K562 (cell line): ENCODE data around the gene CRYBB1. TPM values are rescaled to one million over a fixed set of nuclear protein-coding genes. Genes with fewer than 3 reads are reported as not detected.

Experiments used
- ATF7 ChIP-seq: fragments of 450-650 bp; IDR thresholded peaks from 2 replicates; pipeline ENCODE4 v1.7.1; 2014; ENCODE audit warnings: mild to moderate bottlenecking, moderate library complexity
- BCL6 ChIP-seq: fragments of 250-450 bp; sonication (Bioruptor Pico); IDR thresholded peaks from 2 replicates; pipeline ENCODE4 v1.4.0; 2020
- CREBBP ChIP-seq: IDR thresholded peaks from one replicate; pipeline ENCODE4 v1.6.1; 2012; ENCODE audit warnings: low read depth, mild to moderate bottlenecking, control low read depth, inconsistent platforms, low read length
- E2F5 ChIP-seq: sonication (generic); formaldehyde crosslinking; IDR thresholded peaks from 2 replicates; pipeline ENCODE4 v1.8.0; 2022; ENCODE audit warnings: mild to moderate bottlenecking, missing genetic modification reagents
- HBP1 ChIP-seq: fragments of 450-650 bp; formaldehyde crosslinking; IDR thresholded peaks from 2 replicates; pipeline ENCODE4 v1.4.0; 2022; ENCODE audit warnings: missing genetic modification characterization
- HNRNPLL ChIP-seq: fragments of 200-400 bp; formaldehyde crosslinking; IDR thresholded peaks from 2 replicates; pipeline ENCODE4 v1.6.1; 2017; ENCODE audit warnings: low read length, low read depth, mild to moderate bottlenecking; ENCODE audit not compliant: poor library complexity, severe bottlenecking
- KAT7 ChIP-seq: sonication (generic); formaldehyde crosslinking; IDR thresholded peaks from 2 replicates; pipeline ENCODE4 v1.8.0; 2022; ENCODE audit warnings: missing genetic modification reagents, mild to moderate bottlenecking, borderline replicate concordance
- MCM3 ChIP-seq: fragments of 450-650 bp; IDR thresholded peaks from 2 replicates; pipeline ENCODE4 v1.6.1; 2016
- NKRF ChIP-seq: fragments of 450-650 bp; IDR thresholded peaks from 2 replicates; pipeline ENCODE4 v1.6.1; 2016; ENCODE audit warnings: borderline replicate concordance
- PBX2 ChIP-seq, 2 experiments: IDR thresholded peaks in 1 of 2; conservative IDR thresholded peaks in 1 of 2; 2 replicates each; pipeline ENCODE4 v1.6.1; 2016; ENCODE audit warnings: low read depth in 2 of 2, mild to moderate bottlenecking in 1 of 2, missing compliant biosample characterization in 1 of 2, missing genetic modification characterization in 1 of 2, moderate library complexity in 1 of 2
- RBFOX2 ChIP-seq: fragments of 200-400 bp; formaldehyde crosslinking; IDR thresholded peaks from 2 replicates; pipeline ENCODE4 v1.6.1; 2017; ENCODE audit warnings: low read depth, mild to moderate bottlenecking, low read length, moderate library complexity
- SMAD4 ChIP-seq: fragments of 250-450 bp; sonication (Bioruptor Pico); conservative IDR thresholded peaks from 2 replicates; pipeline ENCODE4 v1.8.0; 2021; ENCODE audit warnings: inconsistent platforms, mild to moderate bottlenecking, moderate library complexity
- TGIF2 ChIP-seq: sonication (generic); formaldehyde crosslinking; IDR thresholded peaks from 2 replicates; pipeline ENCODE4 v1.8.1; 2022; ENCODE audit warnings: mild to moderate bottlenecking, missing genetic modification reagents, moderate library complexity
- ZKSCAN3 ChIP-seq: fragments of 250-450 bp; sonication (Bioruptor Pico); IDR thresholded peaks from 2 replicates; pipeline ENCODE4 v1.4.0; 2020
- ZNF589 ChIP-seq: fragments of 200-800 bp; sonication (Bioruptor generic); IDR thresholded peaks from 2 replicates; pipeline ENCODE4 v1.6.1; 2016; ENCODE audit warnings: low read depth, missing genetic modification characterization, missing compliant biosample characterization
- ZNF696 ChIP-seq: fragments of 250-450 bp; sonication (Bioruptor Pico); conservative IDR thresholded peaks from 2 replicates; pipeline ENCODE4 v1.4.0; 2020; ENCODE audit warnings: mild to moderate bottlenecking, moderate library complexity
- ZNF766 ChIP-seq: fragments of 200-800 bp; sonication (Bioruptor generic); conservative IDR thresholded peaks from 2 replicates; pipeline ENCODE4 v1.6.1; 2016; ENCODE audit warnings: missing genetic modification characterization, missing compliant biosample characterization
- ZNF780A ChIP-seq: fragments of 250-450 bp; sonication (Bioruptor Pico); IDR thresholded peaks from 2 replicates; pipeline ENCODE4 v1.5.0; 2021; ENCODE audit warnings: mild to moderate bottlenecking
- polyA plus RNA-seq, 8 experiments: library from polyadenylated mRNA; depleted of rRNA in 4 of 8; stranded (reverse) in 5 of 8; unstranded in 3 of 8; fragments of >200 nt; fragmentation: Nextera tagmentation in 2 of 8; fragmentation: Illumina TruSeq in 1 of 8; extraction: Ambion mirVana in 2 of 8; extraction: Trizol in 1 of 8; gene quantifications; 2 replicates each; pipeline versions ENCODE4 v1.2.1 to v1.2.3, GENCODE V29; 2011 to 2014; ENCODE audit warnings: inconsistent platforms in 1 of 8, missing spikeins in 1 of 8
- total RNA-seq, 7 experiments: library from RNA; depleted of rRNA in 6 of 7; stranded (reverse); fragments of >200 nt in 6 of 7; fragmentation: Illumina TruSeq in 2 of 7; extraction: Trizol in 2 of 7; gene quantifications; 2 replicates each; pipeline versions ENCODE4 v1.2.1 to v1.2.3, GENCODE V29; 2011 to 2021; ENCODE audit warnings: low replicate concordance in 1 of 7
- TF ChIP-seq, protein P1 (sequence below), 2 experiments: fragments of 450-650 bp; IDR thresholded peaks; 2 replicates each; pipeline ENCODE4 v1.6.1; 2016

CRYBB1 gene
- total and polyA plus RNA-seq, 9 of the 15 experiments (the other 6 are each of a cell fraction or from before 2014, with no cell fraction given): 0.16 to 0.45 (median 0.33) TPM; not detected in 2

GRCh38 chr22:26589367-26589844 is 28.4 kb downstream of the CRYBB1 start (continued):
- TF ChIP-seq RBFOX2: peak; percentile 64
- no peak for TF ChIP-seq TGIF2 (CRISPR knock-in tag)
- TF ChIP-seq ZNF766: no peak
- TF ChIP-seq ZNF696 (CRISPR knock-in tag): no peak
- no peak for TF ChIP-seq ATF7
- TF ChIP-seq ZKSCAN3 (CRISPR knock-in tag): no peak
- TF ChIP-seq NKRF: no peak
- no peak for TF ChIP-seq PBX2 (CRISPR knock-in tag; IDR thresholded peaks at IDR 0.05; ENCODE audit: low read depth)
- TF ChIP-seq PBX2 (tag; conservative IDR thresholded peaks at IDR 0.05; ENCODE audit: low read depth): no peak
- no peak for TF ChIP-seq MCM3
- TF ChIP-seq BCL6: no peak
- no peak for TF ChIP-seq ZNF589 (CRISPR knock-in tag)
- TF ChIP-seq KAT7 (CRISPR knock-in tag): 0 out of 2 replicates have a peak, but pooled peaks have one; percentile 25
- no peak for TF ChIP-seq E2F5 (CRISPR knock-in tag)
- TF ChIP-seq HBP1 (CRISPR knock-in tag): no peak
- no peak for TF ChIP-seq CREBBP
- TF ChIP-seq, protein P1, sequence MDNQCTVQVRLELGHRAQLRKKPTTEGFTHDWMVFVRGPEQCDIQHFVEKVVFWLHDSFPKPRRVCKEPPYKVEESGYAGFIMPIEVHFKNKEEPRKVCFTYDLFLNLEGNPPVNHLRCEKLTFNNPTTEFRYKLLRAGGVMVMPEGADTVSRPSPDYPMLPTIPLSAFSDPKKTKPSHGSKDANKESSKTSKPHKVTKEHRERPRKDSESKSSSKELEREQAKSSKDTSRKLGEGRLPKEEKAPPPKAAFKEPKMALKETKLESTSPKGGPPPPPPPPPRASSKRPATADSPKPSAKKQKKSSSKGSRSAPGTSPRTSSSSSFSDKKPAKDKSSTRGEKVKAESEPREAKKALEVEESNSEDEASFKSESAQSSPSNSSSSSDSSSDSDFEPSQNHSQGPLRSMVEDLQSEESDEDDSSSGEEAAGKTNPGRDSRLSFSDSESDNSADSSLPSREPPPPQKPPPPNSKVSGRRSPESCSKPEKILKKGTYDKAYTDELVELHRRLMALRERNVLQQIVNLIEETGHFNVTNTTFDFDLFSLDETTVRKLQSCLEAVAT (IDR thresholded peaks at IDR 0.05): no peak
- TF ChIP-seq ZNF780A (CRISPR knock-in tag): no peak
- no peak for TF ChIP-seq SMAD4 (CRISPR knock-in tag)
- peak; percentile 81 for TF ChIP-seq HNRNPLL
- TF ChIP-seq, all 486 proteins: peak for 12
